HepG2 (cell line): ENCODE data around the gene DEFB112. TPM values are rescaled to one million over a fixed set of nuclear protein-coding genes. Genes with fewer than 3 reads are reported as not detected.
A peak's percentile ranks its signal among the peaks of the same experiment; 100 is the strongest.

ENCODE experiments used
- HNF4A ChIP-seq: sonication (generic); formaldehyde crosslinking; IDR thresholded peaks from 2 replicates; pipeline ENCODE4 v1.4.0; 2020; ENCODE audit warnings: missing genetic modification reagents
- JUND ChIP-seq: sonication (generic); formaldehyde crosslinking; IDR thresholded peaks from 2 replicates; pipeline ENCODE4 v1.8.0; 2022; ENCODE audit warnings: mild to moderate bottlenecking, missing genetic modification reagents
- MEIS2 ChIP-seq: sonication (generic); formaldehyde crosslinking; IDR thresholded peaks from 2 replicates; pipeline ENCODE4 v1.9.0; 2021; ENCODE audit warnings: mild to moderate bottlenecking, missing genetic modification reagents
- NFKBIZ ChIP-seq: IDR thresholded peaks from 2 replicates; pipeline ENCODE4 v1.6.1; 2018; ENCODE audit warnings: missing genetic modification reagents, missing compliant biosample characterization
- THYN1 ChIP-seq: sonication (generic); formaldehyde crosslinking; IDR thresholded peaks from 2 replicates; pipeline ENCODE4 v1.8.1; 2023; ENCODE audit warnings: low read depth, mild to moderate bottlenecking, moderate library complexity, missing genetic modification reagents, borderline replicate concordance
- ZBTB33 ChIP-seq: sonication (generic); formaldehyde crosslinking; IDR thresholded peaks from 2 replicates; pipeline ENCODE4 v1.4.0; 2020; ENCODE audit warnings: missing genetic modification reagents
- ZBTB38 ChIP-seq: sonication (generic); formaldehyde crosslinking; IDR thresholded peaks from 2 replicates; pipeline ENCODE4 v1.5.1; 2020; ENCODE audit warnings: mild to moderate bottlenecking, missing genetic modification reagents
- ZMAT5 ChIP-seq: sonication (generic); formaldehyde crosslinking; IDR thresholded peaks from 2 replicates; pipeline ENCODE4 v1.5.0; 2020; ENCODE audit warnings: mild to moderate bottlenecking, low read depth, missing genetic modification reagents, borderline replicate concordance
- ZNF33B ChIP-seq: sonication (generic); formaldehyde crosslinking; IDR thresholded peaks from 2 replicates; pipeline ENCODE4 v1.5.1; 2020; ENCODE audit warnings: mild to moderate bottlenecking, missing genetic modification reagents
- ZNF687 ChIP-seq: sonication (generic); formaldehyde crosslinking; IDR thresholded peaks from 2 replicates; pipeline ENCODE4 v1.5.1; 2020; ENCODE audit warnings: mild to moderate bottlenecking, missing genetic modification reagents, moderate library complexity
- ZNF710 ChIP-seq: sonication (generic); formaldehyde crosslinking; IDR thresholded peaks from 2 replicates; pipeline ENCODE4 v1.5.0; 2020; ENCODE audit warnings: mild to moderate bottlenecking, missing genetic modification reagents, borderline replicate concordance
- ZNF839 ChIP-seq: sonication (generic); formaldehyde crosslinking; IDR thresholded peaks from 2 replicates; pipeline ENCODE4 v1.4.0; 2020; ENCODE audit warnings: missing genetic modification reagents, mild to moderate bottlenecking, borderline replicate concordance
- polyA plus RNA-seq, 8 experiments: library from polyadenylated mRNA; depleted of rRNA in 3 of 8; stranded (reverse) in 7 of 8; unstranded in 1 of 8; fragments of >200 nt; fragmentation: Illumina TruSeq in 4 of 8; extraction: Trizol in 4 of 8; gene quantifications; 2 replicates each; pipeline versions ENCODE4 v1.2.1 to v1.2.3, GENCODE V29; 2011 to 2016; ENCODE audit warnings: low read depth in 4 of 8, missing spikeins in 1 of 8, mixed read lengths in 1 of 8; ENCODE audit not compliant: insufficient read depth in 1 of 8
- total RNA-seq, 5 experiments: library from RNA; depleted of rRNA; stranded (reverse); fragments of >200 nt; fragmentation: Illumina TruSeq; extraction: Trizol; gene quantifications; 2 replicates each; pipeline ENCODE4 v1.2.3, GENCODE V29; 2016; ENCODE audit warnings: low read depth in 1 of 5
- TF ChIP-seq, protein P1 (sequence below): sonication (generic); formaldehyde crosslinking; IDR thresholded peaks from 2 replicates; pipeline ENCODE4 v1.8.1; 2022; ENCODE audit warnings: mild to moderate bottlenecking, missing genetic modification reagents
- TF ChIP-seq, protein P2 (sequence below): IDR thresholded peaks from 2 replicates; pipeline ENCODE4 v1.6.1; 2016; ENCODE audit warnings: low read depth, control low read depth
- TF ChIP-seq, protein P3 (sequence below): IDR thresholded peaks from 2 replicates; pipeline ENCODE4 v1.6.1; 2016; ENCODE audit warnings: low read depth, borderline replicate concordance

DEFB112 gene
- total and polyA plus RNA-seq, 2 of the 13 experiments (the other 11 are each of a cell fraction or from before 2014, with no cell fraction given), result not detected

DNA sequence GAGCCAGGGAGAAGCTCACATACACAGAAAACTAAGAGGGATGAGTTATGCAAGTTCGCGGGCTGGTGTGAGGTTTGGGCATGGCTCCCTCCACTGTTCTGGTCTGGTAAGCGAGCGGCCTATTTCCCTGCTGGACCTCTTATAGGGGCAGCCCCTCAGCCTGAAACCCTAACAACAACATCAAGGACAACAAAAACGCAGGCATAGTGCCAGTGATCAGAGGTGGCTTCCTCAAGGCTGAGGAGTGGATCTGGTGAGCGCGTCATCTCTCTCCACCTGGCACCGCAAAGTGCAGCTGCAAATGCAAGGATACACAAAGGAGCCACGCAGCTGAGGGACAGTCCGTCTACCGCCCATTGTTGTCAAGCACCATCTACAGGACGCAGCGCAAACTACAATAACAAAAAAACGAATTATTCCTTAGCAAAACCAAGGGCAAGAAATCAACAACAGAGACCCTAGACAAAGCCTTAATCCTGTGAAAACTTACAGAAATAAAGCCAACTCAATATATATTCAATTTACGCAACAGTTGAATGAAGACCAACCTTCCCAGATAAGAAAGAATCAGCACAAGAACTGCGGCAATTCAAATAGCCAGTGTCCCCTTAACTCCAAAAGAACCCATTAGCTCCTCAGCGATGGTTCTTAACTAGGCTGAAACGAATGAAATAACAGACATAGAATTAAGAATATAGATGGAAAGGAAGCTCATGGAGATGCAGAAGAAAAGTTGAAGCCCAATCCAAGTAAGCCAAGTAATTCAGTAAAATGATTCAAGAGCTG lies 18.8 kb downstream of the DEFB112 start (continued):
- TF ChIP-seq ZNF687 (CRISPR knock-in tag), result peak; percentile 46
- TF ChIP-seq, protein P1, sequence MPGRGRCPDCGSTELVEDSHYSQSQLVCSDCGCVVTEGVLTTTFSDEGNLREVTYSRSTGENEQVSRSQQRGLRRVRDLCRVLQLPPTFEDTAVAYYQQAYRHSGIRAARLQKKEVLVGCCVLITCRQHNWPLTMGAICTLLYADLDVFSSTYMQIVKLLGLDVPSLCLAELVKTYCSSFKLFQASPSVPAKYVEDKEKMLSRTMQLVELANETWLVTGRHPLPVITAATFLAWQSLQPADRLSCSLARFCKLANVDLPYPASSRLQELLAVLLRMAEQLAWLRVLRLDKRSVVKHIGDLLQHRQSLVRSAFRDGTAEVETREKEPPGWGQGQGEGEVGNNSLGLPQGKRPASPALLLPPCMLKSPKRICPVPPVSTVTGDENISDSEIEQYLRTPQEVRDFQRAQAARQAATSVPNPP, result no peak
- TF ChIP-seq ZNF33B (CRISPR knock-in tag), result 0 out of 2 replicates have a peak, but pooled peaks have one; percentile 9
- TF ChIP-seq, protein P2, sequence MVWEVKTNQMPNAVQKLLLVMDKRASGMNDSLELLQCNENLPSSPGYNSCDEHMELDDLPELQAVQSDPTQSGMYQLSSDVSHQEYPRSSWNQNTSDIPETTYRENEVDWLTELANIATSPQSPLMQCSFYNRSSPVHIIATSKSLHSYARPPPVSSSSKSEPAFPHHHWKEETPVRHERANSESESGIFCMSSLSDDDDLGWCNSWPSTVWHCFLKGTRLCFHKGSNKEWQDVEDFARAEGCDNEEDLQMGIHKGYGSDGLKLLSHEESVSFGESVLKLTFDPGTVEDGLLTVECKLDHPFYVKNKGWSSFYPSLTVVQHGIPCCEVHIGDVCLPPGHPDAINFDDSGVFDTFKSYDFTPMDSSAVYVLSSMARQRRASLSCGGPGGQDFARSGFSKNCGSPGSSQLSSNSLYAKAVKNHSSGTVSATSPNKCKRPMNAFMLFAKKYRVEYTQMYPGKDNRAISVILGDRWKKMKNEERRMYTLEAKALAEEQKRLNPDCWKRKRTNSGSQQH (CRISPR knock-in tag), result no peak
- TF ChIP-seq ZNF839 (CRISPR knock-in tag), result peak; percentile 50; the same call in 1 of the 2 replicates
- TF ChIP-seq ZMAT5, result no peak
- no peak for TF ChIP-seq ZNF710 (CRISPR knock-in tag)
- no peak for TF ChIP-seq NFKBIZ (CRISPR knock-in tag)
- no peak for TF ChIP-seq JUND (CRISPR knock-in tag)
- 0 out of 2 replicates have a peak, but pooled peaks have one; percentile 44 for TF ChIP-seq ZBTB38 (CRISPR knock-in tag)
- no peak for TF ChIP-seq THYN1
- TF ChIP-seq, protein P3, sequence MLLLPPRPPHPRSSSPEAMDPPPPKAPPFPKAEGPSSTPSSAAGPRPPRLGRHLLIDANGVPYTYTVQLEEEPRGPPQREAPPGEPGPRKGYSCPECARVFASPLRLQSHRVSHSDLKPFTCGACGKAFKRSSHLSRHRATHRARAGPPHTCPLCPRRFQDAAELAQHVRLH (CRISPR knock-in tag), result no peak
- TF ChIP-seq ZBTB33 (CRISPR knock-in tag), result peak; percentile 83
- TF ChIP-seq MEIS2, result no peak
- no peak for TF ChIP-seq HNF4A (CRISPR knock-in tag)
